CD4-positive, alpha-beta T cell treated with Interleukin-15 for 1 hour (primary cell): ENCODE data around the gene PLXNA4.

Experiments used
- DNase-seq: peaks from one replicate; pipeline ENCODE4 v3.0.0-alpha.2; 2020

PLXNA4 gene

DNA sequence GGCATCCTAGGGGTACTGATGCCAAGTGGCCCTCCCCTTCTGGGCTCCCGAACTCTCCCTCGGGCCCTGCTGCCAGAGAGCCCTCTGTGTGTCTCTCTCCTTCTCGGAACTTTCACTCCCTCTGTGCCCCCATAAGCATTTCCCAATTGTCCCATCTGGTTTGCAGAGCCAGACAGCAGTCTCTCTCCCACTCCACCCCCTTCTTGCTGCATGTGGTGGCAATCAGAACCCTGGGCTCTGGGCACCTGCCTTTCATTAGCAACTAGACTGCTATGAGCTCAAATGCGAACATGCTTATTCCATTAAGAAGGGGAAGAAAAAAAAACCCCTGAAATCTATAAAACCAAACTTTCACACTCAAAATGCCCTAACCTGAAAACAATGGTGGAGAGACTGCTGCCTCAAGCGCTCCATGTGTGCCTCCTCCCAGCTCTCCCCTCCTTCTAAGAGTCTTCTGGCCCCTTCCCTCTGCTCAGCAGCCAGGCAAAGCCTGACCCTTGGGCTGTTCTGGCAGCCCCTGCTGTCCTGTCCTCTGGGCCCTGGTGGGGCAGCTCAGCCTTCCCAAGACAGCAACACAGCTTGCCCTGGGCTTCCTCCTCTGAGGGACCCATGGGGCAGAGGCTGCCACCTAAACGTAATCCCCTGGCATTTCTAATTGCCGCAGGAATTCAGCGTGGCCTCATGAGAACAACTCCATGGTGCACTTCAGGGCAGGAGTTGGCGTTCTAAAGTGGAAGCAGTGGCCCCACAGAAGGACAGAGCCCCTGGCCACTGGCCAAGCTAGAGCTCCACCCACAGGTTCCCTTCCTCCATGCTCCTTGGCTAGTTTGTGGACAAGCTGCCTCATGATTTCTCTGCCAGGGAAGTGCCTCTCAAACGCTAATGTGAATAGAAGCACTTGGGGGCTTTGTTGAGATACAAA lies 415.4 kb downstream of the PLXNA4 start:
- no peak for DNase-seq

DNA sequence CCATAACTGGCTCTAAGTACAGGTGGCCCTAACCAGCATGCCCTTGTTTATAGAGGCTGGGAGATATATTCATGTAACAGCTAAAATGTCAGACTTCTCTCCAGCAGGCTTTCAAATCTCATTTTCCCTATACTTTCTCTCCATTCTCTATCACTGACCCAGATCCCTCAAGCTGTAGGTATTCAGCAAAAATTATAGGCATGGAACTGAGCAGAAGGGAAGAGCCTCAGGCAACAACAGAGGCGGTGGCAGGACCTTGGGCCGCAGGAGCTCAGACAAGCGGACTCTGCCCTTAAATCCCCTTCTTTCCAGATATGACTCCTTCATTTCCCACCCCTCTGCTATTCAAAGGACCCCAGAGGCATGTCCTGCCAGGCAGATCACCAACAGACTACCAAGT lies 417.4 kb downstream of the PLXNA4 start:
- DNase-seq, result no peak

DNA sequence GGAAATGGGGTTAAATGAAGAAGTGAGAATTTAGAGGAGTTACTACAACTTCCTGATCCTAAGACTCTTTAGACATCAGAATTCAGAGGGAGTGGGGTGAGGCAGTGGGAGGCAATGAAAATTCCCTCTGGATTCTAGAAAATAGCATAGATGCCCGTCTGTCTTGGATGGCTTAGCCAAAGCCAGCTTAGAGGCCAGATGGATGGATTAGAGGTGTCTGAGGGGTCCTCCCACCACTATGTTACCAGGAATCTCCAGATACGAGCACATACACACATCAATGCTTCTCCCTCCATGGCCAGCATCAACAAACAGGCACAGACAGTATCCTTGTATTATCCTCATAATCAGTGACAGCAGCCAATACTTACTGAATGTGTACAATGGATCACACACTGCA lies 418.1 kb downstream of the PLXNA4 start:
- no peak for DNase-seq

DNA sequence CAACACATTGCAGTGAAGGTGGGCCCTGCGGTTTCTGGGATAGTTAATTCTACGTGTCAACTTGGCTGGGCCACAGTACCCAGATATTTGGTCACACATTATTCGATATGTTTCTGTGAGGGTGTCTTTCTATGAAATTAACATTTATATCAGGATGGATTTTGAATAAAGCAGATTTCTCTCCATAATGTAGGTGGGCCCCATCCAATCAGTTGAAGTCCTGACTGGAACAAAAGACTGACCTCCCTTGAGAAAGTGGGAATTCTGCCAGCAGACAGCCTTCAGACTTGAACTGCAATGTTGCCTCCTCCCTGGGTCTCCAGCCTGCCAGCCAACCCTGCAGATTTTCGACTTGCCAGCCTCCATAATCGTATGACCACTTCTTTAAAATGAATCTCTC lies 420.6 kb downstream of the PLXNA4 start:
- no peak for DNase-seq

DNA sequence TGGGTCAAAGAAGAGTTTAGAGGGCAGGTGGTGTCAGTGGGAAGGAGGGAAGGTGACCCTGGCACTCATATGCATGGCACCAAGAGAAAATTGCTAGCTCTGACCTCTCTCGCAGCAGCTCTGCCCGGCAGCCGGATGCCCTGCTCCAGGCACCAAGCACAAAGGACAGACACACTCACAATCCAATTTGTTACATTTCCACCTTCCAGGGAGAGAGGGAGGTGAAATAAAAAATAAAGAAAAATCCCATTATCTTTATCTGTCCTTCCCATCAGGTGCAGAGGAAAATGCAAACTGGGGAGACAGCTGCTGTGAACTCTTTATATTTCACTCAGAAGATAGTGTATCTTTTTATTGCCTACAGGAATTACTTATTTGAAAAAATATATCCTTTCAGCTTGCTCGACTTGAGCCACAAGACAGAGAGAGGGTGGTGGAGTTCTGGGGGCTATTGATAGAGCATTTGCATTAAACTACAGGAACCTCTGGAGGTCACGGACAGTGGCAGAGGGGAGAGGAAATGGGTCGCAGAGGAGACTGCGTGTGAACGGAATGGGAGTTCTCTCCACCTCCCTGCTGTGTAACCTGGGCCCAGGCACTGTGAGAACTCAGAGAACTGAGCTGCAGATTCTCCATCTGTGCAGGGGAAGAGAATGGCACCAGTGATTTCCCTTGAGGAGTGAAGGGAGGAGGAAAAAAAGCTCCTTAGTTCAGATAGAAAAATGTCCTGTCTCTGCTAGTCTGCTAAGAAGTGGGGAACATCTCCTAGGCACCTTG lies 421.4 kb downstream of the PLXNA4 start:
- DNase-seq, result no peak

DNA sequence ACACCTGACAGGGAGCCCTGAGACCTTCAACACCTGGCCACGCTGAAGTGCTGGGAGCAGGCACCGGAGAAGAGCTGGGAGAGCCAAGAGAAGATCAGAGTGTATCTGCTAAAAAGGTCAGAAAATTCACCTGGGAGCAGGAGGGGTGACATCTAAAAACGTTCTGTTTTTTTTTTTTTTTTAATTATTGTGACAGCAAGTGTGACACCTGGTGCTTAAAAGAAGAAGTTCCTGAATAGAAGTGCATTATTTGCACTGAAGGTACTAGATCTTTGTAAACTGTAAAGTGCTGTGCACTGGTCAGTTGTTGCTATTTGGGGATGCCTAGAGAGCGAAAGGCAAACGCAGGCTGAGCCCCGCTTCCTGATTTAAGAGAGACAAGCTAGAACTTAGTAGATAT lies 422.0 kb downstream of the PLXNA4 start:
- DNase-seq, result no peak

DNA sequence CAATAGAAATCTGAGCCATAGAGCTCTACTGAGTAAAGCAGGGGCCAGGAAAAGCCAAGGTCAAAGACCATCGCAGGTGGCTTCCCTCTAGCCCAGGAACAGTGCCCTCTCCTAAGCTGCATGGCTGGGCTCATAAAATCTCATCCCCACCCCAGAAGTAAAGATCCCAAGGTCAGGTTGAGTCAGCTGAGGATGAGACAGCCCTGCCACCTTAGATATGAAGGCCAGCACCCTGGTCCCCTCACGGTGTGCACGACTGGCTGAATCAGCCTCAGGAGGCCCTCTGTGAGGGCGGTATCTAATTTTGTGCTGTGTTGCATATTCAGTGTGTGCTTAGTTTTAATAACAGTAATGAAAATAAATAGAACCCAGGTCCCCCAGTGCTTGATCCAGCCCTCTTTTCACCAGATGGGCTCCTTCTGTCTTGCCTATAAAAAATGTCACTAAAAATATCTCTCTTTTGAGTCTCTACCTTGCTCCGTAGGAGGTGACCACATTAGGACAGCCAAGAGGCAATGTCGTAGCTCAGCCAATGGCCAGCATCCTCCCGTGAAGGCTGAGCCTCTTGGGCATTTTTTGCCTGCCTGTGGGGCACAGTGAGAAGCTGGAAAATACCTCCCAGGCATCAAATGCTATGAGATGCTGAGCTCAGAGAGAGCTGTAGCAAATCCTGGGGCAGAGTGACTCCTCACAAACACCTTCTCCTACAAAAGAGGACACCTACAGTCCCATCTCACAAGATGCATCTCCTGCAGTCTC lies 424.0 kb downstream of the PLXNA4 start:
- DNase-seq, result no peak

DNA sequence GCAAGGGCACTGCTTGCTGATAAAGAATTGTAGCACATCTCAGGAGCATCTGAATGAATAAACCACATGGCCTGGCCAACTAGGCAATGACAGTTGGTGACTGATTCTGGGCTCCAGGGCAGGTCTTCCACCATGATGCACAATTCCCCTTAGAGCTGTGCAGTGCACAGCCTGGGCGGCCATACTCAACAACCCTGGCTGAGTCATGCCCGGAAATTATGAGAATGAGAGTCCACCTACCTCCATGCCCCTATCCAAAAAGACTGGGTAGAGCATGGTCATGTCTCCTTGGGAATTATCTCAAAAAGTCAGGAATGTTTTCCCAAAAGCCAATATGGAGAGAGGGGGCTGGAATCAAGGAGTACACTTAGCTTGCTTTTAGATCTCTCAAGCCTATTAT lies 425.6 kb downstream of the PLXNA4 start:
- no peak for DNase-seq

DNA sequence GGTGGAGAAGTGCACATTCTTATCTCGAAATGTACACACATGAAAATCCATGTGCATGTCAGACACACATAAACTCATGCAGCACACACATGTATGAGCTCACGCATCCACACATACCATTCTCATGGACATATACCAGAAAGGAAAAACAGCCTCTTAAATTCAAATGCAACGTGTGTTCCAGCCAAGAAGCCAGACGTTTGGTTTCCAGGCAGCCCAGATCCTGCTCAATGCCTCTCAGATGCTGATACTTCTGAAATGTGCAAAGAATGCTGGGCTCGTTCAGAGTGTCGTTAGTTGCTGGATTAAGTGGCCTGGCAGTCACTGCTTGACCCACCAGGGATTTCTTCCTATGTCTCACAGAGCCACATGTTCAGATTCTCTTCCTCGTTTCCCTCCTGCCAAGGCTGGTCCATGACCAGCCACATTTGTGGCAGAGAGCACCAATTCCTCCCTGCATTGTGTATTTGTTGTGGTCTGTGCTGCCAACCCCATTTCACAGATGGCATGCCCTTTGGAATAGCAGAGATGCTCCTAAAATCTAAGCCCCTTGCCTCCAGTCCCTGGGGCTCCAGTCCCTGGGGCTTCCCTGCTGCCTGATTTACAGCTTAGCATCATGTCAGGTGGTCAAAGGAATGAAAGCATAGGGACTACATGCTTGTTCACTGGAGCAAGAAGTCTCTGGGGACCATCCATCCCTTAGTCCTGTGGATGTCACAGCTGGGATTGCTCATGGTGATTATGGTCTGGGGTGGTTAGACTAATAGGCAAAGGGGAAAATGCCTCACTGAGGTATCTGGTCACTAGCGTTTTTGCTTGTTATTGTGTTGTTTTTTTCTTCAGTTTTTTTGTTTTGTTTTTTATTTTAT lies 426.6 kb downstream of the PLXNA4 start:
- no peak for DNase-seq

DNA sequence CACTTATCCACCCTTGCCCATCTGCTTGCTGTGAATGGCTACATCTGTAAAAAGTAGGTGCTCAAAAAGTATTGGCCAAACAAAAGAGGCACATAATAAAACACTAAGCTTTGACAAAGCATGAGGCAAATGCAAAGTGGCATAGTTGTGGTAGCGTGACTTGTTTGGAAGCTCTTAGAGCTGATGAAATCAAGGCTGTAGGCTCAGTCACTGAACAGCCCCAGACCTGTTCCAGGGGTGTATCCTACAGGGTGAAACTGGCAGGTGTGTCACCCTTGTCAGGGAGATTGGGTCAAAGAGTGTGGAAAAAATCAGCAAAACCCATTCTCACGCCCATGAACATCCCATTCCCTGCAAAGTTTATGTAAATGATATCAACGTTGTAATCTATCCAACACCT lies 427.4 kb downstream of the PLXNA4 start:
- no peak for DNase-seq

DNA sequence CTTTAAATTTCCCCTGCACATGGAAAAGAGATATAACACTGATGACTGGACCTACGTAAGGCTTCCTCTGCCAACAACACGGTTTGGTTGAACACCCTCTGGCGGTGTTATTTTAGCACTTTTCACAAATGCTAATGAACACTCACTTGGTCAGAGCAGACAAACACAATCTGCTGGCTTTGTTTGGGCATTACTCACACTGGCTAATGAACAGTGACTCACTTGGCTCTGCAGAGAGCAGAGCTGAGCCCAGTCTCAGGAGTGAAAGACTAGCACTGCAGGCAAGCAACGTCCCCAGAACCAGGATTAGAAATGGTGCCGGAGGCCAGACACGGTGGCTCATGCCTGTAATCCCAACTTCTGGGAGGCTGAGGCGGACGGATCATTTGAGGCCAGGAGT lies 430.8 kb downstream of the PLXNA4 start:
- no peak for DNase-seq

DNA sequence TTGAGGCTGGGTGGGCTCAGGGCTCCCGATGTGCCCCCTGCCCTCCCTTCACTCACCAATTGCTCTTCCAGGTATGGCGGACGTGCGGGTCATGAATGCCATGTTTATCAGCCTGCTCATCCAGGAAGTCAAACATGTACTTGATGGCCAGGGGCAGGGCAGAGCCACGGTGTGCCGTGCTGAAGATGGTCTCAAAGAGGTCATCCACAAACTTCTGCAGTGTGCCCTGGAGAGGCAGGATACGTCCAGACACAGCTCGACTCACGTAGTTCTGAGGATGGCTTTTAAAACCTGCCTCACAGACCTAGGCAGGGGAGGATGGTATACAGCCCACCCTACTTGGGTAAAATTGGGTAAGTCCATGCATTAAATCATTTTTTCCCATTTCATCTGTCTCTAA lies 431.2 kb downstream of the PLXNA4 start:
- DNase-seq, result no peak

DNA sequence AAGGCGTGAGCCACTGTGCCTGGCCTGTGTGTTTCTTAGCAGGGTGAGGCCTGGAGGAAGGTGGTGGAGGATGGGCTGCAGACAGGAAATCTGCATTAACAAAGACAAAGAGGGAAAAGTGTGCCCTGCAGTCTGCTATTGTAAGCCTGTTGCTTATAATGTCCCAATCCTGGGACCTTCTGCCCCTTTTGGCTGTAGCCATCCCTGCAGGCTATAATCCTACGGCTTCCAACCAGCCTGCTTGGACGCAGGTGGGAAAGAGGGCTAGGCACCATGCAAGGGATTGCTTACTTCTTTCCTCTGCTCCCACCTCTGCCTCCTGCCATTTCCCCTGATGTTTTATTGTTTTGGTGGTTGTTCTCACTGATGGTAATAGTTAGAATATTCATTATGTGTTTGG lies 434.3 kb downstream of the PLXNA4 start:
- DNase-seq, result no peak

DNA sequence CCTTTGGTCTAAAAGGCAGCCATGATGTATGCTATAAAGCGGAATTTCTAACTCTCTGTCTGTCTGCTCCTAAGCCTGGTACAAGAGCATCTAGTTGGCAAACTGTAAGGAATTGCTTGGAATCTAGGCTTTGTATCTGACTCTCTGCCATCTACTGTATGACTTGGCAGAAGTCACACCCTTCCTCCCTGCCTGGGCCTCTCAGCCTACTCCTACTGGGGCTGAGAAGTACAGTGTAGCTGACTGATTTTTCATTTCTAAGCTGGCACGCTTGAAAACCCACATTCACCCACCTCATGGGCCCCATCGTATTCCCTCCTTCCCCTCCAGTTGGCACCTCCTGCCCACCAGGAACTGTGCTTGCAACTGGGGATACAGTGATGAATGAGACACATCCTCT lies 435.2 kb downstream of the PLXNA4 start:
- no peak for DNase-seq

DNA sequence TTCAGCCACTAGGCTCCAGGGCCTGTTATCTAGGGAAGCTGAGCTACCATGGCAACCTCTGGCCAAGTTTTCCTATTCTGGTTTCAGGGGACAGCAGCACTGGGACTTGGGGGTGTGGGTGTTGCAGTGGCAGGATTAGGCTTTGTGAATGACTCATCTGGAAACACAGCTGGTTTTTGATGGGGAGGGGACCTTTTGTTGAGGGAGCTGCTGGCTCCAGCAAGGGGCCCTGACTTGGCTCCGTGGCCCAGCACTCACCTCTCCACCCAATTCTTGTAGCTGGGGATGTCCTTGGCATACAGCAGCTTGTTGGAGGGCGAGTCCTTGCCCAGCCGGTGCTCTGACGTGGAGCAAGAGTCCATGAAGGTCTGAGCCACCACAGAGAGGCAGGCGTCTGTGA lies 435.9 kb downstream of the PLXNA4 start:
- no peak for DNase-seq

DNA sequence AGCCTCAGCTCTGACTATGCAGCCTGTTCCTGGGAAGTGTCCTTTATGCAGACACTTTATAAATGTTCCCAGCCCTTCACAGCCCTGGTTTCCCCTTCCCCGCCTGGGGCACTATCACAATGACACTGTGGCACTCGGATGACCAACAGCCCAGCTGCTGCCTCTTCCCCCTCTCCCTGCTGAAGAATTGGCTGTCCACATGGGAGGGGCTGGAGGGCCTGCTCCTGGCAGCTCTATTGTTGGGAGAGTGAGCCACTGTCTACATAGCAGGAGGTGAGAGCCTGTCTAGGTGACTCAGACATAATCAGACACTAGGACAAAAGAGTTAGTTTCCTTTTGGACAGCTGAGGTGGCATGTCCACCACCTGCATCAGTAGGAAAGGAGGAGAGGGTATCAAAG lies 437.5 kb downstream of the PLXNA4 start:
- DNase-seq, result no peak

DNA sequence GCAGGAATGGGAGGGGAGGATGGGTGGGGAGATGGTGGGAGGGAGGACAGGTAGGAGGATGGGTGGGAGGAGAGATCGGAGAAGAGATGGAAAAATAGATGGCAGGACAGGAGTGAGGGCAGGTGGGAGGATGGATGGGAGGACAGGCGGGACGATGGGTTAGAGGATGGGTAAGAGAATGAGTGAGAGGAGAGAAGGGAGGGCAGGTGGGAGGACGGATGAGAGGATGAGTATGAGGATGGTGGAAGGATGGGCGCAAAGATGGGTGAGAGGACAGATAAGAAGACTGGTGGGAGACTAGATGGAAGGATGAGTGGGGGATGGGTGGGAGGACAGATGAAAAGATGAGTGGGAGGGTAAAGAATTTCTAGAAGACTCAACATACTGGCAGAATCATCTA lies 438.6 kb downstream of the PLXNA4 start:
- DNase-seq, result no peak

DNA sequence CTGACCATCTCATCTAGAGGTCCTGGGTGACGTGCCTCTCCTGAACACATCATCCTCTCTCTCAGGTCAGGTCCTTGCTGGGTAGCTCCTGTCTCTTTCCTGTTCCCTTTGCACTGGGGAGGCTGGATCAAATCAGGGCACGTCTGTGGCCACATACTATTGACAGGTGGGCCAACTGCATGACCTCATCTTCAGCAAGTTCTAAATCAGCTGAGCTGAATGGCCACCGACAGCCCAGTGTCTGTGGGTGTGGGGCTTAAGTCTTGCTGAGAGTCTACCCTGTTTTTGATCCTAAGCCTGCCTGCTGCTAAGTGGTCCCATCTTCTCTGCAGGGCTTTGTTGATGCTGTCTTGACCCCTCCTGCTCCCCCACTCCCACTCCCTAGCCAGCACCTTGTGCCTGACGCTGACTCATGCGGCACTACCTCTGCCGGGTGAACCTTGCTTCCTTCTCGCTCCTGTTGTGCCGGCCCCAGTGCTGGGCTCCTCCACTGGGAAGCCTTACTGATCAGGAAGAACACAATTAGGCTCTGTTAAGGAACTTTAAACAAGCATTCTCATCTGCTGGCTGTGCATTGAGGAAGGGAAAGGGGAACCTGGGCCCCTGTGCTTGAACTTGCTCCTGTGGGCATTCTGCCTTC lies 440.4 kb downstream of the PLXNA4 start:
- DNase-seq, result no peak

DNA sequence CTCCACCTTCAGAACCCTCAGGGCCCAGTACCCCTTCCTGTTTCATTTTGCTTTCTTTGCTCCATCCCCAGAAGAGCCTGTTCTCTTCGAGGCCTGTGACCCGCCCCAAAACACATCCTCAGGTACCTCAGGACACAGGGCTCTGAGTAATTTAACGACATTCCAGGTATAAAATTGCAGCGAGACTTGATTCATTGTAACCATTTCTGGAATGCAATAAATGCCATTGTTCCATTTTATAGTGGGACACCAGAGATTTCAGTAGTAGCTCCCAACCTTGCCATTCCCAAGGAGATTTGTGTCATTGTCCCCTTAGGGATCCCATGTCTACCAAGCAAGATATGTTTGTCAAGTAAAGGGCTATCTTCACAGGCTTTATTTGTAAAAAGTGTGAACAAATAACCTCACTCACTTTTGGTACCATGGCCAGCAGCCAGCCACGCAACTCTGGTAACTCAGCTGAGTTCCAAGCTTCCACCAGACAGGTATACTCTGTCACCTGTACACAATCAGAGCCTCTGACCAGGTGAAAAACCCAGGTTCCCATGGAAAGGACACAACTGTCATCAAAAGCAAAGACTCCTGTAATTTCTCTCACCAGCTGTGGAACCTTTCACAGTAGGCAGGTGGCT lies 441.3 kb downstream of the PLXNA4 start:
- no peak for DNase-seq

DNA sequence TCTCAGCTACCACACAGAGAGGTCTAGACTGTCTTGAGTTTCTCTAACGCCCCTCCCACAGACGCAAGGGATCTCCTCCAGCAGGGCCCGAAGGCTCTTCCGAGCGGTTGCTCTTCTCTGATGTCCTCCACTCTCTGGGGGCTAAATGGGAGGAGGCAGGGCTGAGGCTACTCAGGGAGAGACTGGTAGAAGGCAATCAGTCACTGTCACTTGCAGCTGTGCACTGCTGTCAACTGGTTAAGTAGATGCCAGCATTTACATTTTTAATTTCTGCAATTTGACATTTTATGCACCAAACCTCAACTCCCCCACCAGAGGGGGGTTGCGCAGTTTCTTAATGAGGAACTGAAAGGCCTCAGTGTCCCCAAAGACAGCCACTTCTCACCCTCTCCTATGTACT lies 442.8 kb downstream of the PLXNA4 start:
- no peak for DNase-seq

DNA sequence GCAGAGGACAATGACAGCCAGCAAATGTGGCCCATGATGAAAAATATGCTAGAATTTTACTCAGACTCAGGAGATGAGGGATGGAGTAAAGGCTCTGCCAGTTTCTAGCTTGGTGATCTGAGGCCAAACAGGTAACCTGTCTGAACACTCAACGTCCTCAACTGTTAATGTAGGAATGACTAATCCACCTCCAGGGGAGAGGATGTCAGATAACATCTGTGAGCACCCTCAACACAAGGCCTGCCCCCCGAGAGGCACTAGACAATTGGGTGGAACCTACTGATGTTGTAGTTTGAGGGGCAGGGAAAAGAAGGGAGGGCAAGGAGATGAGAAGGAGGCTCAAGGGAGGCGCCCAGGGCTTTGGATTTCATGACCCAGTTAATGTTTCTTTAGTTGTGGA lies 445.1 kb downstream of the PLXNA4 start:
- DNase-seq, result no peak

DNA sequence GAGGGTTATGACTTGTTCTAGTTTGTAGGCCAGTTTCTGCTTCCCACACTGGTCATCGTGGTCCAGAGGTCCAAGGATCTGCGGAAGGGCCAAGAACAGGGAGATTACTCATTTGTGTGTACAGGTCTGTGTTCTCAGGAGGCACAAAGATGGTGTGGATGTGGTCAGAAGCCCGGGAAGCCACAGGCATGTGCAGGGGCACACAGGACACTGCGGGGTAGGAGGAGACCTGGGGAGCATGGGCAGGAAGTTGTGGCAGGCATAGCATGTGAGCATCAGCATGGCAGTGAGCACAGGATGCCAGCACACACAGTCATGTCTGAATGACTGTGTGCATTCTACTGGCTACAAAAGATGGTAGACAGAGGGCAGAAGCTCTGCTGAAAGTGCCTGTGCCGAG lies 445.8 kb downstream of the PLXNA4 start:
- no peak for DNase-seq
